ENCODE results near the gene RNPEPL1.

- TF ChIP-seq CTCF (IDR thresholded peaks at IDR 0.05; ENCODE audit: poor library complexity): no peak
- TF ChIP-seq EZH2phosphoT487 (IDR thresholded peaks at IDR 0.05; ENCODE audit: low read depth, severe bottlenecking, unreplicated experiment): no peak
- TF ChIP-seq EZH2 (IDR thresholded peaks at IDR 0.05; ENCODE audit: borderline replicate concordance): no peak
Observed at GRCh38 chr2:240604939-240605716, 36.8 kb downstream of the RNPEPL1 start.

Measured in hepatocyte (in vitro differentiated cells).